NCI-H146 treated with DMSO at 0.1 percent for 48 hours (cell line): ENCODE measurements around the gene LINC00632.
"Not testable (repeated sequence)": the region's sequence is repeated elsewhere in the genome, so short reads cannot be mapped to it uniquely, and the experiment has no call there.

Experiments
- DNase-seq: peaks from one replicate; lab custom pipeline; 2025; ENCODE audit not compliant: unreplicated experiment; lab: John Stamatoyannopoulos, UW

The LINC00632 gene

DNA sequence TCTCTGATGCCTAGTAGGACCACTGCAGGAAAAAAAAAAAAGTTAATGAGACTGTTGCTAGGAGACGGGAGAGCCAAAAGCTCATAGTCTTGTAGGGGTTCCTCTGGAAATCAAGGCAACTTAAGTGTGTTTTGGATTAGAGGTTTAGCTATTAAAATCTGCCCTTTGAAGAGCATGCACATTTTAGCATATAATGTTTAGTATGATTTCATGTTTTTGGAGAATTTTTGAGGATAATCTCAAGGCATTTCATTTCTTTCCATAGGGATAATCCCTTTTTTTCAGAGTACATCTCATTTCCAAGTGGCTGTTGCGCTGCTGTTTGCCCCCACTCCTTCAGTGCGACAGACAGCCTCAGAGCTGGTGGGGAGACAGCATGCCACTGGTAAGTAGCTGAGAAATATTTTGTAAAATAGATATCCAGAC lies at the start of gene LINC00632:
Gene LINC00632, plus strand, starts transcription at position 339 of the 426 bp plus-strand sequence.
- no peak for DNase-seq

- DNase-seq = no peak
These were observed 47.9 kb upstream of the LINC00632 start for GRCh38 chrX:140661643-140662042.

GRCh38 chrX:140664939-140665338 lies 44.6 kb upstream of the LINC00632 start:
- no peak for DNase-seq

- DNase-seq = no peak
These were observed 36.5 kb upstream of the LINC00632 start for GRCh38 chrX:140672840-140673731.

- no peak for DNase-seq
These were observed 21.9 kb upstream of the LINC00632 start for GRCh38 chrX:140687706-140688105.

- DNase-seq = not testable (repeated sequence)
These were observed 18.0 kb upstream of the LINC00632 start for GRCh38 chrX:140691596-140691995.

DNA sequence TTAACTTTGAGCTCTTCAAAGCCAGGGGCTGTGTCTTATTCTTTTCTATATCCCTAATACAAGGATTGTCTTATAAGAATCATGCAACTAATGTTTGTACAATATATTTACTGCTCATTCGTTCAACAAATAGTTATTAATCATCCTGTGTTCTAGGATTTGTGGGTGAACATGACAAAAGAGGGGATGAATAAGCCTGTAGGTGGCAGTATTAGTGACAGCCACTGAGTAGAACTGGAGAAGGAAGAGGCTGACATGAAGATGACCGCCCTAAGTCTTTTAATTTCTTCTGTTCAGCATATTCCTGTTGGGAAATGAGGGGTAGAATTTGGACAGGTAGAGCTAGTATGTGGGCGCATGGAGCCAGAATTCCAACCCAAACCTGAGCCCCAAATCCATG lies 11.9 kb upstream of the LINC00632 start:
- no peak for DNase-seq

DNA sequence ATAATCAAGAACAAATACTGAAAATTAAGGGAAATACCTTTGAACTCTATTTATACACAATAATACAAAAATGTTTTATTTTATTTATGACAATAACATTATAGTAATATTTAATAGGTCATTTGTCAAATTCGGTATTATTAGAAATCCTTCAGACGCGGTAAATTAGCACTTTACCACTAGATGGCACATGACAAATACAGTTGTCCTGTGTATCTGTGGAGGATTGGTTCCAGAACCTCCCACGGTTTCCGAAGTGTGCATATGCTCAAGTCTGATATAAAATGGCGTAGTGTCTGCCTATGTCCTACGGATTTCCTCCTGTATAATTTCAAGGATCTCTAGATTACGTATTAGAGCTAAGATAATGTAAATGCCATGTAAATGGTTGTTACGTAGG lies 8.1 kb upstream of the LINC00632 start:
- no peak for DNase-seq

- no peak for DNase-seq
These were observed 1.2 kb downstream of the LINC00632 start for GRCh38 chrX:140710710-140711109.

DNA sequence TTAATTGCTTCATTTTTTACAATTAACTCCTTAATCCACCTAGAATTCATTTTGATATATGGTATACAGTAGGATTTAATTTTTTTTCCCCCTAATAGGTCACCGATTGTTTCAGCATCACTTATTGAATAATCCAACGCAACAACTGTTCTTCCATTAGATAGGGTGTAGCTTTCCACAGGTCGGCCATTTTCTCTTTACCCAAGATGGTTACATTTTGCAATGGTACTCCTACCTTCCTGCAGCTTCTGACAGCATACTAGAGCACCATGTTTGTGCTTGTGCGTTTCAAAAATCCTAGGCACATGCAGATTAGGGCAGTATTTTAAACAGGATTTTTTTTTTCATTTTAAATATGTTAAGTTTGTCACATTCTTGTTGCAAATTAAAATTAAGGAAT lies 2.3 kb downstream of the LINC00632 start:
- no peak for DNase-seq

GRCh38 chrX:140712413-140713173 lies 3.0 kb downstream of the LINC00632 start:
- no peak for DNase-seq

DNA sequence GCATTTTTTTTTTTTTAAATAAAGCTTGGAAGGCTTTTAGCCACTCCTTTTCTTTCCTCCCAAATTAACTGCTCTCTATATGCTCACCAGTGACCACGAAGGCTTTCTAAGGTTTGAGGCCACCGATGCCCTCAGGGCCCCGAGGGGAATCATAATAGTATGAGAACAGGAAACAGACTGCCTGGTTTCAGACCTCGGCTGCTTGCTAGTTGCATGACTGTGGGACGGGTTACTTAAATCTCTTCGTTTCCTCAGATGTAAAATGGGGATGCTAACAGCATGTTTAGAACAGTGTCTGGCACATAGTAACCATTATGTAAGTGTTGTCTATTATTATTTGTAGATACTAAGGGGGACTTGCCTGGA lies 3.6 kb downstream of the LINC00632 start:
- no peak for DNase-seq

DNA sequence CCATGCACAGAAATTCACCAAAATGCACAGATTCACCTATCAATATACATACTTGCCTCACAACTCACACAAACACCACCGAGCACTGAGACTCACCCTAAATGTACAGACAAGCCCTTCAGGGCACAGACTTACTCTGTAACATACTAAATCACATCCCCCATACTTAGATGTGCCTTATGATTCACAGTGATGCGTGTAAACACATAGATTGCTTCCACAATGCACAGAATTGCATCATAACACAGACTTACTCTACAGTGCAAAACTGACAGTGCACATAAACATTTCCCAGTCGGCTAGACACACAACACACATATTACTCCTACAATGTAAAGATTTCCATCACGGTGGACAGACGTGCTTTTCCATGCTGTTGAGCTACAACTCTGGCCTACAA lies 6.2 kb downstream of the LINC00632 start:
- DNase-seq = no peak

DNA sequence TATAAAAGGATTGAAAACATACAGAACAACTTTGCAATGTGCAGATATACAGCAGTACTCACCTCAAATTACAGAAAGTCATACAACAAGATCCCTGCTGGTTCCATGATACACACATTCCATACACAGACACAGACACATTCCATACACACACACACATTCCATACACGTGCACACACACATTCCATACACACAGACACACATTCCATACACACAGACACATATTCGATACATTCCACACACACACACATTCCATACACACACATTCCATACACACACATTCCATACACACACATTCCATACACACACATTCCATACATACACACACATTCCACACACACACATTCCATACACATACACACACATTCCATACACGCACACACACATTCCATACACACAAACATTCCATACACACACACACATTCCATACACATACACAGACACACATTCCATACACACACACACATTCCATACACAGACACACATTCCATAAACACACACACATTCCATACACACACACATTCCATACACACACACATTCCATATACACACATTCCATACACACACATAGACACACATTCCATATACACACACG lies 13.7 kb downstream of the LINC00632 start:
- DNase-seq = no peak

DNA sequence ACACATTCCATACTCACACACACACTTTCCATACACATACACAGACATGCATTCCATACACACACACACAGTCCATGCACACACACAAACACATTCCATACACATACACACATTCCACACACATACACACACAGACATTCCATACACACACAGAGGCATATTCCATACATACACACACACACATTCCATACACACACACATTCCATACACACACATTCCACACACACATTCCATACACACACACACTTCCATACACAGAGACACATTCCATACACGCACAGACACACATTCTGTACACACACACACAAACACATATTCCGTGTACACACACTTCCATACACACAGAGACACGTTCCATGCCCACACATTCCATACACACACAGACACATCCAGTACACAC lies 14.8 kb downstream of the LINC00632 start:
- no peak for DNase-seq

DNA sequence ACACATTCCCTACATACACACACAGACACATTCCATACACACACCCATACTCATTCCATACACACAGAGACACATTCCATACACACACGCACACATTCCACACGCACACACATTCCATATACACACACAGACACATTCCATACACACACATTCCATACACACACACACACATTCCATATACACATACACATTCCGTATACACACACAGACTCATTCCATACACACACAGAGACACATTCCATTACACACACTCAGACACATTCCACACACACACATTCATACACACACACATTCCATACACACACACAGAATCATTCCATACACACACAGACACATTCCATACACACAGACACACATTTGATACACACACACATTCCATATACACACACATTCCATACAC lies 15.2 kb downstream of the LINC00632 start:
- no peak for DNase-seq

DNA sequence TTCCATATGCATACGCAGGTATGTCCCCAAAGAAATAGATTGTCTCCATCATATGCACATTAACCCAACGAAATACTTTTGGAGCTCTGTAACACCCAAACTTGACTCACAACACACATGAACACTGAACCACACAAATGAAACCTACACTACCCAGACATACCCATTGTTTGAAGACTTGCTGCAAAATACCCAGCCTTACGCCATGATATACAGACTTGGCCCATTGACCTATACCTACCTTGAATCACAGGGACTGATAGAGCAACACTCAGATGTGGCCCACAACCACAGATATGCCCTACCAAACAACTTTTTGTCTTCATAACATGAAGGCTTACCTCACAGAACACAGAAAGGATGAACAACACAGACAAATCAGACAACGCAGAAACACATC lies 15.9 kb downstream of the LINC00632 start:
- DNase-seq = no peak

DNA sequence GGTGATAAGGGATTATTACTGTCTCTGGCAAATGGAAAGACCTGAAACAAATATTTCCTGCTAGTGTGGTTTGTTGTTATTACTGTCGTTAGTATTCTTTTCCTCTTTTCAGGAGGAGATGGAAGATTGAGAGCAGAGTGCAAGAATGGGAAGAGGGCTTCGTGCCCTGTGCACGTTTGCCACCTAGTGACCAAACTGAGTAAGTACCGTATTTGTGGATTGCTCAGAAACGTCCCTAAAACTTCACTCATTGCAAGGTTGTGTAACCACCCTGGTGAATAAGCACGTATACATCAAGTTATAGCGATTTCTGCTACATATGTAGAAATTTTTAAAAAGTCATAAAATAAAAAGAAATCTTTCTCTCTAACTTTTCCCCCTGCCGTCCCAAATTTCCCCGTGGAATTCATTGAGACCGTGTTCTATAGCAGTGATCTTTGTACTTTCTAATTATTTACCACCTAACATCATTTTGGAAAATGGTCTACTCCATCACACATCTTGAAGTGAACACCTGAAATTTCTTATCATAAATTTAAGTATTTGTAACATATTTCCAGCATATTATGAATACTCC lies 24.3 kb downstream of the LINC00632 start:
- DNase-seq = no peak

DNA sequence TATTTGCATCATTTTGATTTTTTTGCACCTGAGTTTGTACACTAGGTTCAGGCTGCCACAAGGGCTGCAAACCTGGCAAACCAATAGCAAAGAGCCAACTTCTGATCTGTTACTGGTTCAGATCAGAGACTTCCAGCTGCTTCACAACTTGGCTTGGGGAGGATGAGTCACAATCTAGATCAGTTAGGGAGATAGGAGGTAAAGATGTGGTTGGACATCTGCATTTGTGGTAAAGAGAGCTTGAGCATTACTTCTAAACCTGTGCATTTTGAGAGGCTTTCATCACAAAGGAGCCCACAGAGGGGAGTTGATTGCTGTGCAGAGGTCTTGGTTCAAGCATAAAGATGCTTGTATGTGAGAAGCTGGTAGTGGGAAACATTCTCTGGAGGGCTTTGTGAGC lies 34.5 kb downstream of the LINC00632 start:
- no peak for DNase-seq

GRCh38 chrX:140756941-140757340 lies 47.4 kb downstream of the LINC00632 start:
- no peak for DNase-seq

GRCh38 chrX:140762061-140762460 lies 52.5 kb downstream of the LINC00632 start:
- no peak for DNase-seq
